Upper lobe of left lung (tissue), 6 donors: ENCODE results near the gene PALLD. TPM values are rescaled to one million over a fixed set of nuclear protein-coding genes. Genes with fewer than 3 reads are reported as not detected.
A peak's percentile ranks its signal among the peaks of the same experiment; 100 is the strongest.

ENCODE experiments used
- ATAC-seq, 2 donors: fragments of 200-7000 bp; cut with Tn5 transposase; one replicate each; pipeline ENCODE4 v1.9.1; 2022; ENCODE audit warnings: mild to moderate bottlenecking in 2 of 2, moderate library complexity in 2 of 2; ENCODE audit not compliant: low FRiP score in 2 of 2
- DNase-seq, 2 donors: peaks; one replicate each; pipeline ENCODE4 v3.0.0-alpha.2; 2019 to 2020
- H3K27ac ChIP-seq, 4 donors: fragments of 200-600 bp; sonication (generic); one replicate each; pipeline ENCODE4 v1.5.1; 2016 to 2019
- H3K27me3 ChIP-seq, 4 donors: fragments of 200-600 bp; sonication (generic); one replicate each; pipeline ENCODE4 v1.5.1; 2017 to 2019
- H3K36me3 ChIP-seq, 4 donors: fragments of 200-600 bp; sonication (generic); one replicate each; pipeline ENCODE4 v1.5.1; 2016 to 2019
- H3K4me1 ChIP-seq, 4 donors: fragments of 200-600 bp; sonication (generic); one replicate each; pipeline ENCODE4 v1.5.1; 2018 to 2019
- H3K4me3 ChIP-seq, 4 donors: fragments of 200-600 bp; sonication (generic); one replicate each; pipeline ENCODE4 v1.5.1; 2017 to 2019; ENCODE audit warnings: mild to moderate bottlenecking in 2 of 4, moderate library complexity in 1 of 4
- H3K9me3 ChIP-seq, 4 donors: fragments of 200-600 bp; sonication (generic); one replicate each; pipeline ENCODE4 v1.5.1; 2018 to 2019
- EP300 ChIP-seq, 4 donors: sonication (generic); formaldehyde crosslinking; IDR thresholded peaks; one replicate each; pipeline ENCODE4 v1.5.1; 2017; ENCODE audit warnings: antibody characterized with exemption in 4 of 4, control low read depth in 2 of 4
- POLR2A ChIP-seq, 4 donors: fragments of 450-650 bp; IDR thresholded peaks; one replicate each; pipeline ENCODE4 v1.5.1; 2016 to 2017; ENCODE audit warnings: antibody characterized with exemption in 4 of 4, mild to moderate bottlenecking in 2 of 4
- POLR2AphosphoS5 ChIP-seq, 2 donors: sonication (generic); formaldehyde crosslinking; IDR thresholded peaks; one replicate each; pipeline ENCODE4 v1.5.1; 2017; ENCODE audit warnings: antibody characterized with exemption in 2 of 2
- WGBS, 2 donors: methylation state at CpG; one replicate each; pipeline ENCODE4 v1.1.5; 2017 to 2018; 5-methylcytosine and 5-hydroxymethylcytosine counted together
- total RNA-seq, 6 donors: library from RNA; depleted of rRNA in 4 of 6; stranded (reverse); fragments of >200 nt in 4 of 6; gene quantifications; one replicate each; pipeline versions ENCODE4 v1.1.0 to v1.2.1, GENCODE V29; 2016 to 2021
- TF ChIP-seq, protein P1 (sequence below), 6 experiments: fragments of 450-650 bp in 4 of 6; fragments of 200-600 bp in 2 of 6; sonication (generic) in 2 of 6; IDR thresholded peaks; one replicate each; pipeline ENCODE4 v1.5.1; 2016 to 2019; ENCODE audit warnings: antibody characterized with exemption in 6 of 6
- donor health status: DM: no; HTN: no; CAD: no; lungs with moderate emphysema.
- donor health status: DM: no; HTN: yes; CAD: no; lungs with severe emphysema.

PALLD gene
- total RNA-seq, 6 donors from 2014 or later: 63.9 to 175 (median 134) TPM

DNA sequence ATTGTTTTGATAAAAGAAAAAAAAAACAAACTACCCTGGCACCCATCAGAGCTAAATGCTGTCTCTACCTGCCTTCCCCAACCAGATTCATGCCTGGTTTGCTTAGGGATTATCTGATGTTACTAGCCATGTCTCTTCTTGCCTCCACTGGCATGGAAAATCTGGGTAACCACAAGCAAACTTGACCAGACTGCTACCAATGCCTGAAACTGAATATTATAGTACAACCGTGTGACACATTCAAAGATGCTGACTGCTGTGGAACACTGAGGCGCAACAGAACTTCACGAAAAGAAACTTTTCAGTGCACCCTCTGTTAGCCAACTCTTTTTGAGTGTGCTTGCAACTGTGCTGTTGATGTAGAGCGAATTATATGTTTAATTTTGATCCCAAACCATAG is 285.1 kb downstream of the PALLD start:
- DNase-seq (no peak), ATAC-seq (no peak)
- no peak for TF ChIP-seq POLR2AphosphoS5 (IDR thresholded peaks at IDR 0.05)
- TF ChIP-seq EP300 (IDR thresholded peaks at IDR 0.05): no peak
- TF ChIP-seq, protein P1, sequence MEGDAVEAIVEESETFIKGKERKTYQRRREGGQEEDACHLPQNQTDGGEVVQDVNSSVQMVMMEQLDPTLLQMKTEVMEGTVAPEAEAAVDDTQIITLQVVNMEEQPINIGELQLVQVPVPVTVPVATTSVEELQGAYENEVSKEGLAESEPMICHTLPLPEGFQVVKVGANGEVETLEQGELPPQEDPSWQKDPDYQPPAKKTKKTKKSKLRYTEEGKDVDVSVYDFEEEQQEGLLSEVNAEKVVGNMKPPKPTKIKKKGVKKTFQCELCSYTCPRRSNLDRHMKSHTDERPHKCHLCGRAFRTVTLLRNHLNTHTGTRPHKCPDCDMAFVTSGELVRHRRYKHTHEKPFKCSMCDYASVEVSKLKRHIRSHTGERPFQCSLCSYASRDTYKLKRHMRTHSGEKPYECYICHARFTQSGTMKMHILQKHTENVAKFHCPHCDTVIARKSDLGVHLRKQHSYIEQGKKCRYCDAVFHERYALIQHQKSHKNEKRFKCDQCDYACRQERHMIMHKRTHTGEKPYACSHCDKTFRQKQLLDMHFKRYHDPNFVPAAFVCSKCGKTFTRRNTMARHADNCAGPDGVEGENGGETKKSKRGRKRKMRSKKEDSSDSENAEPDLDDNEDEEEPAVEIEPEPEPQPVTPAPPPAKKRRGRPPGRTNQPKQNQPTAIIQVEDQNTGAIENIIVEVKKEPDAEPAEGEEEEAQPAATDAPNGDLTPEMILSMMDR (IDR thresholded peaks at IDR 0.05): no peak
- no peak for TF ChIP-seq POLR2A (IDR thresholded peaks at IDR 0.05)
- H3K36me3 ChIP-seq: no peaks in the 10 kb centered on the region
- WGBS, 2 donors: 83 to 94% methylated on average over 4 of the region's 4 CpGs
- no peak overlapping the region for H3K4me3 ChIP-seq
- no peaks in the 10 kb centered on the region for H3K4me1 ChIP-seq
- H3K27me3 ChIP-seq: no peaks in the 10 kb centered on the region
- H3K27ac ChIP-seq: no peak overlapping the region
- H3K9me3 ChIP-seq: no peaks in the 10 kb centered on the region

DNA sequence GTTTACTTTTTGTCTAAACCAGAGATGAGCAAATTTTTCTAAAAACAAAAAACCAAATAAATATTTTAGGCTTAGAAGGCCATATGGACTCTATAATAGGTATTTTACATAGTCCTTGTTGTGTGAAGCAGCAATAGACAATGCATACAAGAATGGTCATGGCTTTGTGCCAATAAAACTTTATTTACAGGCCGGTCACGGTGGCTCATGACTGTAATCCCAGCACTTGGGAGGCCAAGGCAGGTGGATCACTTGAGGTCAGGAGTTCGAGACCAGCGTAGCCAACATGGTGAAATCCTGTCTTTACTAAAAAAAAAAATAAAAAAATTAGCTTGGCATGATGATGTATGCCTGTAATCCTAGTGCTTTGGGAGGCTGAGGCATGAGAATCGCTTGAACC is 285.6 kb downstream of the PALLD start:
- no peak for TF ChIP-seq POLR2AphosphoS5 (IDR thresholded peaks at IDR 0.05)
- no peak for TF ChIP-seq POLR2A (IDR thresholded peaks at IDR 0.05)
- no peak for TF ChIP-seq EP300 (IDR thresholded peaks at IDR 0.05)
- TF ChIP-seq, protein P1 (IDR thresholded peaks at IDR 0.05): no peak
- WGBS, 2 donors: 72 to 84% methylated on average over 5 of the region's 5 CpGs
- ATAC-seq: no peak

DNA sequence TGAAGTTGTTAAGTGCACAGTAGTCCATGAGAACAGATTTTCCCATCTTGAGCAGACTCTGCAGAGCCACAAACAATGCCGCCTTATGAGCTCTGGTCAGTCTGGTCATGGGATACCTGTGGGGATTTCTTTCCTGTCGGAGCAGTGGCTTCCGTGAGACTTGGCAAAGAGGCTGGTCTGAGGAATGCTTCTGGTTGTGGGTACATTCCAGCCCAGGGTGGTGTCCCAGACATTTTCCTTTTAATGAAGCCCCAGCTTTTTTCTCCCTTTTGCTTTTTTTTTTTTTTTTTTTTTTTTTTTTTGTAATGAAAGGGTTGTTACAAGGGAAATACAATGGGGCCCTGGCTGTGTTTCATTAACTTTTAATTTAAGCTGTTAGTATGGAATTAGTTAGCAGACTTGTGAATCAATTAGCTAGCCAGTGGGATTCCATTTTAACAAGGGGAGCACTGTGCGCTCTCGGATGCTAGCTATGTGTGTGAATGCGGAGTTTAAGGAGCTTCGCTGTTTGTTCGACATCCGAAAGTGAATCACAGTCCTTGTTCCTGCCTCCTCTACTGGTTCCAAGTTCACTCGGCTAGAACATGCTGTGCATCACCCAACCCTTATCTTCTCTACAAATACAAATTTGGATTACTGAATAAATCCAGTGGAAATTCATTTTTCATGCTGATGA is 288.1 kb downstream of the PALLD start:
- Histone ChIP-seq H3K4me3 (no peak overlapping the region), H3K27me3 (no peaks in the 10 kb centered on the region), H3K27ac (no peak overlapping the region), H3K9me3 (no peaks in the 10 kb centered on the region), H3K4me1 (no peaks in the 10 kb centered on the region), H3K36me3 (no peaks in the 10 kb centered on the region)
- DNase-seq (no peak), ATAC-seq (peak; percentile 31 to 73)
- 81 to 86% methylated on average over 10 of the region's 10 CpGs for WGBS, 2 donors
- TF ChIP-seq EP300 (IDR thresholded peaks at IDR 0.05) (no peak), POLR2A (IDR thresholded peaks at IDR 0.05) (no peak), POLR2AphosphoS5 (IDR thresholded peaks at IDR 0.05) (no peak)
- TF ChIP-seq, protein P1 (IDR thresholded peaks at IDR 0.05): no peak

More for the DNA sequence above, 285.6 kb downstream of the PALLD start:
- H3K27me3 ChIP-seq: no peaks in the 10 kb centered on the region
- no peaks in the 10 kb centered on the region for H3K4me1 ChIP-seq
- no peak for DNase-seq
- no peak overlapping the region for H3K4me3 ChIP-seq
- H3K27ac ChIP-seq: no peak overlapping the region
- no peaks in the 10 kb centered on the region for H3K9me3 ChIP-seq
- no peaks in the 10 kb centered on the region for H3K36me3 ChIP-seq

DNA sequence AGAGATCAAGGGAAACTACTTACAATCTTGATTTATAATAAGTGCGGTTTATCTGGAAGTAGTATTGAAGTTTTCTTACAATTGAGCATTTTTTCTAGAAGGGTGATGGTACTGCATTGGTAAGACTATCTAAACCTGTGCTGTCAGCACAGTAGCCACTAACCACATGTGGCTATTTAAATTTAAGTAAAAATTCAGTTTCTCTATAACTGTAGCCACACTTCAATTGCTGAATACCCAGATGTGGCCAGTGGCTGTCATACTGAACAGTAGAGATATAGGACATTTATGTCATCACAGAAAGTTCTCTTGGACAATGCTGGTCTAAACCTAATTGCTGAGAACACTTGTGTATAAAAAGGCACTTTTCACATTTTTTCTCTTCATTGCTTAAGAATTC is 290.5 kb downstream of the PALLD start:
- DNase-seq (no peak), ATAC-seq (no peak)
- no peaks in the 10 kb centered on the region for H3K36me3 ChIP-seq
- TF ChIP-seq EP300 (IDR thresholded peaks at IDR 0.05): no peak
- TF ChIP-seq, protein P1 (IDR thresholded peaks at IDR 0.05): no peak
- TF ChIP-seq POLR2AphosphoS5 (IDR thresholded peaks at IDR 0.05): no peak
- no peak for TF ChIP-seq POLR2A (IDR thresholded peaks at IDR 0.05)
- H3K9me3 ChIP-seq: no peaks in the 10 kb centered on the region
- no peaks in the 10 kb centered on the region for H3K27me3 ChIP-seq
- H3K4me3 ChIP-seq: no peak overlapping the region
- H3K27ac ChIP-seq: no peak overlapping the region
- H3K4me1 ChIP-seq: no peaks in the 10 kb centered on the region
- 88 to 96% methylated on average over 1 of the region's 1 CpG for WGBS, 2 donors
